ENCODE results near the gene ARID5B.
"Not testable (repeated sequence)": the region's sequence is repeated elsewhere in the genome, so short reads cannot be mapped to it uniquely, and the experiment has no call there.

Gene ARID5B

GRCh38 chr10:61961278-61961677 lies 59.8 kb downstream of the ARID5B start:
- in situ Hi-C loops (cut with MboI; ENCODE audit: low sequenced_read_pairs) = no loop called here

- in situ Hi-C loops (cut with MboI; ENCODE audit: low sequenced_read_pairs) = no loop called here
Measured at GRCh38 chr10:61962971-61963370, 61.5 kb downstream of the ARID5B start.

GRCh38 chr10:61963669-61964058 lies 62.2 kb downstream of the ARID5B start:
- in situ Hi-C loops (cut with MboI; ENCODE audit: low sequenced_read_pairs) = no loop called here

GRCh38 chr10:61964059-61964709 lies 62.7 kb downstream of the ARID5B start:
- in situ Hi-C loops (cut with MboI; ENCODE audit: low sequenced_read_pairs) = no loop called here

GRCh38 chr10:61964949-61965702 lies 63.6 kb downstream of the ARID5B start:
- in situ Hi-C loops (cut with MboI; ENCODE audit: low sequenced_read_pairs) = no loop called here

- in situ Hi-C loops (cut with MboI; ENCODE audit: low sequenced_read_pairs) = no loop called here
Measured at GRCh38 chr10:61965703-61966395, 64.3 kb downstream of the ARID5B start.

GRCh38 chr10:61967298-61967697 lies 65.8 kb downstream of the ARID5B start:
- in situ Hi-C loops (cut with MboI; ENCODE audit: low sequenced_read_pairs) = no loop called here

- in situ Hi-C loops (cut with MboI; ENCODE audit: low sequenced_read_pairs) = no loop called here
Measured at GRCh38 chr10:61970182-61971002, 68.9 kb downstream of the ARID5B start.

- in situ Hi-C loops (cut with MboI; ENCODE audit: low sequenced_read_pairs) = no loop called here
Measured at GRCh38 chr10:61971003-61971325, 69.5 kb downstream of the ARID5B start.

GRCh38 chr10:61973169-61973568 lies 71.7 kb downstream of the ARID5B start:
- in situ Hi-C loops (cut with MboI; ENCODE audit: low sequenced_read_pairs) = no loop called here

GRCh38 chr10:61973906-61974305 lies 72.4 kb downstream of the ARID5B start:
- in situ Hi-C loops (cut with MboI; ENCODE audit: low sequenced_read_pairs) = no loop called here

- in situ Hi-C loops (cut with MboI; ENCODE audit: low sequenced_read_pairs) = no loop called here
Measured at GRCh38 chr10:61974601-61975390, 73.3 kb downstream of the ARID5B start.

- in situ Hi-C loops (cut with MboI; ENCODE audit: low sequenced_read_pairs) = no loop called here
Measured at GRCh38 chr10:61975391-61975932, 74.0 kb downstream of the ARID5B start.

- in situ Hi-C loops (cut with MboI; ENCODE audit: low sequenced_read_pairs) = not testable (repeated sequence)
Measured at GRCh38 chr10:61976951-61977721, 75.6 kb downstream of the ARID5B start.

GRCh38 chr10:61978965-61979364 lies 77.5 kb downstream of the ARID5B start:
- in situ Hi-C loops (cut with MboI; ENCODE audit: low sequenced_read_pairs) = no loop called here

GRCh38 chr10:61981460-61981859 lies 80.0 kb downstream of the ARID5B start:
- in situ Hi-C loops (cut with MboI; ENCODE audit: low sequenced_read_pairs) = no loop called here

GRCh38 chr10:61983255-61983654 lies 81.8 kb downstream of the ARID5B start:
- in situ Hi-C loops (cut with MboI; ENCODE audit: low sequenced_read_pairs) = no loop called here

- in situ Hi-C loops (cut with MboI; ENCODE audit: low sequenced_read_pairs) = no loop called here
Measured at GRCh38 chr10:61984803-61985418, 83.4 kb downstream of the ARID5B start.

GRCh38 chr10:61985715-61986114 lies 84.2 kb downstream of the ARID5B start:
- in situ Hi-C loops (cut with MboI; ENCODE audit: low sequenced_read_pairs) = no loop called here

Measured in HL-60/S4 treated with phorbol 12-myristate 13-acetate at 8.2 ng/mL for 4 days and 3 days (cell line).